CD14-positive monocyte (primary cell): ENCODE data around the gene PAWR. TPM values are rescaled to one million over a fixed set of nuclear protein-coding genes. Genes with fewer than 3 reads are reported as not detected.

ENCODE experiments used
- DNase-seq, 3 donors: peaks; one replicate each; pipeline ENCODE4 v3.0.0-alpha.2; 2011 to 2022
- H2AFZ ChIP-seq: 2 replicates; pipeline ENCODE4 v1.6.0; 2012; ENCODE audit warnings: mild to moderate bottlenecking, low read depth, low read length, inconsistent platforms; ENCODE audit not compliant: insufficient read depth, poor library complexity, severe bottlenecking
- H3K27ac ChIP-seq, 2 donors: 1 replicate in 1 of 2; 2 replicates in 1 of 2; pipeline ENCODE4 v1.5.1; 2012 to 2013; ENCODE audit warnings: low read length in 2 of 2, control low read depth in 1 of 2, inconsistent platforms in 1 of 2, low read depth in 1 of 2, mild to moderate bottlenecking in 1 of 2
- H3K27me3 ChIP-seq, 2 donors: one replicate each; pipeline versions ENCODE4 v1.6.0 to v1.6.1; 2011 to 2013; ENCODE audit warnings: low read length in 2 of 2; ENCODE audit not compliant: control insufficient read depth in 2 of 2, insufficient read depth in 2 of 2
- H3K36me3 ChIP-seq, 2 donors: replicated peaks in 1 of 2; 1 replicate in 1 of 2; 2 replicates in 1 of 2; pipeline versions ENCODE4 v1.5.1 to v1.6.1; 2012 to 2013; ENCODE audit warnings: low read length in 2 of 2, control low read depth in 1 of 2, inconsistent platforms in 1 of 2, mild to moderate bottlenecking in 1 of 2; ENCODE audit not compliant: insufficient read depth in 2 of 2, control insufficient read depth in 1 of 2
- H3K4me1 ChIP-seq, 2 donors: 1 replicate in 1 of 2; 2 replicates in 1 of 2; pipeline versions ENCODE4 v1.5.1 to v1.6.1; 2012 to 2013; ENCODE audit warnings: low read length in 2 of 2, control low read depth in 1 of 2, inconsistent platforms in 1 of 2, mild to moderate bottlenecking in 1 of 2, moderate library complexity in 1 of 2; ENCODE audit not compliant: insufficient read depth in 2 of 2, control insufficient read depth in 1 of 2
- H3K4me2 ChIP-seq: replicated peaks from 2 replicates; pipeline ENCODE3; 2012; ENCODE audit warnings: low read length, moderate library complexity, mild to moderate bottlenecking; ENCODE audit not compliant: poor library complexity, severe bottlenecking; ENCODE audit errors: extremely low read depth
- H3K4me3 ChIP-seq, 3 experiments: fragments of 200-600 bp in 1 of 3; sonication (generic) in 1 of 3; replicated peaks in 1 of 3; 1 replicate in 2 of 3; 2 replicates in 1 of 3; pipeline ENCODE4 v1.5.1; 2011 to 2013; ENCODE audit warnings: low read length in 3 of 3, mild to moderate bottlenecking in 3 of 3, control low read depth in 2 of 3, low read depth in 2 of 3, inconsistent platforms in 1 of 3, moderate library complexity in 1 of 3
- H3K79me2 ChIP-seq: 2 replicates; pipeline ENCODE4 v1.6.0; 2012; ENCODE audit warnings: mild to moderate bottlenecking, control low read depth, inconsistent platforms, low read length, moderate library complexity; ENCODE audit not compliant: insufficient read depth
- H3K9ac ChIP-seq: 2 replicates; pipeline ENCODE4 v1.6.0; 2017; ENCODE audit warnings: low read length, mild to moderate bottlenecking; ENCODE audit not compliant: insufficient read depth, poor library complexity, severe bottlenecking
- H3K9me3 ChIP-seq, 2 donors: replicated peaks in 1 of 2; 1 replicate in 1 of 2; 2 replicates in 1 of 2; pipeline versions ENCODE4 v1.5.1 to v1.6.1; 2012 to 2013; ENCODE audit warnings: low read length in 2 of 2, control low read depth in 1 of 2; ENCODE audit not compliant: control insufficient read depth in 1 of 2, insufficient read depth in 1 of 2
- H4K20me1 ChIP-seq: 2 replicates; pipeline ENCODE4 v1.6.0; 2012; ENCODE audit warnings: mild to moderate bottlenecking, low read length, control low read depth, moderate library complexity; ENCODE audit not compliant: insufficient read depth
- H3K27ac Mint-ChIP-seq, 7 donors: one replicate each; pipeline ENCODE4 v1.8.0; 2020; ENCODE audit warnings: mild to moderate bottlenecking in 7 of 7, mixed read lengths in 7 of 7, moderate library complexity in 6 of 7, inconsistent platforms in 2 of 7
- H3K27me3 Mint-ChIP-seq, 3 donors: one replicate each; pipeline ENCODE4 v1.8.0; 2021 to 2022; ENCODE audit warnings: low read depth in 3 of 3, mild to moderate bottlenecking in 3 of 3, mixed read lengths in 3 of 3, moderate library complexity in 3 of 3, inconsistent platforms in 1 of 3
- H3K36me3 Mint-ChIP-seq, 2 donors: one replicate each; pipeline ENCODE4 v1.8.0; 2020; ENCODE audit warnings: mixed read lengths in 2 of 2, inconsistent platforms in 1 of 2, mild to moderate bottlenecking in 1 of 2
- H3K4me1 Mint-ChIP-seq: one replicate; pipeline ENCODE4 v1.8.0; 2020; ENCODE audit warnings: mild to moderate bottlenecking, mixed read lengths
- H3K4me3 Mint-ChIP-seq, 2 donors: one replicate each; pipeline ENCODE4 v1.8.0; 2020; ENCODE audit warnings: mild to moderate bottlenecking in 2 of 2, mixed read lengths in 2 of 2, moderate library complexity in 1 of 2
- H3K9me3 Mint-ChIP-seq, 7 donors: one replicate each; pipeline ENCODE4 v1.8.0; 2020 to 2022; ENCODE audit warnings: mixed read lengths in 7 of 7, mild to moderate bottlenecking in 6 of 7, moderate library complexity in 6 of 7, inconsistent platforms in 2 of 7
- CTCF ChIP-seq: fragments of 200-600 bp; IDR thresholded peaks from one replicate; pipeline ENCODE4 v1.8.0; 2022; ENCODE audit warnings: antibody characterized with exemption, mild to moderate bottlenecking
- WGBS: methylation state at CpG from one replicate; pipeline ENCODE4 v1.1.5; 2013; ENCODE audit warnings: missing lambda C conversion rate; ENCODE audit not compliant: insufficient coverage; 5-methylcytosine and 5-hydroxymethylcytosine counted together
- intact Hi-C, 2 donors: fragments of 100-400 bp; cut with micrococcal nuclease; formaldehyde crosslinking; loops; one replicate each; pipeline versions ENCODE4 v1.15.0 to v1.15.1; 2023
- polyA plus RNA-seq, 3 donors: library from polyadenylated mRNA; depleted of rRNA in 1 of 3; unstranded in 2 of 3; stranded (reverse) in 1 of 3; fragments of 300-500 nt in 2 of 3; fragments of >200 nt in 1 of 3; fragmentation: Illumina TruSeq in 2 of 3; gene quantifications; 1 replicate in 2 of 3; 2 replicates in 1 of 3; pipeline ENCODE4 v1.2.3, GENCODE V29; 2012 to 2021

PAWR gene
- polyA plus RNA-seq, 3 donors, result 0.03 TPM; not detected in 1

- no peak overlapping the region for H2AFZ ChIP-seq
- intact Hi-C loops, result no loop called here
- H4K20me1 ChIP-seq, result no peaks in the 10 kb centered on the region
- no peaks in the 10 kb centered on the region for H3K27me3 ChIP-seq
- Mint-ChIP-seq H3K9me3 (peaks cover 0 to 5% (median under 1%) of the 10 kb centered on the region in 7 donors), H3K27ac (no peak overlapping the region), H3K4me3 (no peak overlapping the region), H3K36me3 (no peaks in the 10 kb centered on the region), H3K27me3 (peaks cover 0 to 3% (median under 1%) of the 10 kb centered on the region in 3 donors), H3K4me1 (no peaks in the 10 kb centered on the region)
- no peaks in the 10 kb centered on the region for H3K9me3 ChIP-seq
- no peak for DNase-seq
- no peak overlapping the region for H3K4me3 ChIP-seq
- H3K79me2 ChIP-seq, result no peaks in the 10 kb centered on the region
- H3K9ac ChIP-seq, result no peak overlapping the region
- TF ChIP-seq CTCF, result no peak
- no peaks in the 10 kb centered on the region for H3K36me3 ChIP-seq
- no peaks in the 10 kb centered on the region for H3K4me1 ChIP-seq
- no CpG with 5 or more reads among the region's 3 CpGs for WGBS
- no peak overlapping the region for H3K27ac ChIP-seq
- H3K4me2 ChIP-seq, result no peak overlapping the region
Observed at GRCh38 chr12:79537675-79538074, 153.1 kb downstream of the PAWR start.

GRCh38 chr12:79535751-79536150 lies 155.0 kb downstream of the PAWR start:
- TF ChIP-seq CTCF, result no peak
- no peak overlapping the region for H3K4me3 ChIP-seq
- no peak overlapping the region for H2AFZ ChIP-seq
- Mint-ChIP-seq H3K4me3 (no peak overlapping the region), H3K4me1 (no peaks in the 10 kb centered on the region), H3K9me3 (peaks cover 0 to 3% (median 0%) of the 10 kb centered on the region in 7 donors), H3K27me3 (peaks cover 0 to 6% (median 0%) of the 10 kb centered on the region in 3 donors), H3K36me3 (no peaks in the 10 kb centered on the region), H3K27ac (no peak overlapping the region)
- no CpG with 5 or more reads among the region's 2 CpGs for WGBS
- H3K36me3 ChIP-seq, result no peaks in the 10 kb centered on the region
- H3K4me1 ChIP-seq, result no peaks in the 10 kb centered on the region
- H3K27me3 ChIP-seq, result no peaks in the 10 kb centered on the region
- H3K9me3 ChIP-seq, result no peaks in the 10 kb centered on the region
- intact Hi-C loops, result no loop called here
- H3K79me2 ChIP-seq, result no peaks in the 10 kb centered on the region
- no peak for DNase-seq
- no peak overlapping the region for H3K4me2 ChIP-seq
- no peaks in the 10 kb centered on the region for H4K20me1 ChIP-seq
- no peak overlapping the region for H3K27ac ChIP-seq
- H3K9ac ChIP-seq, result no peak overlapping the region

Other genes with a start within 250 kb of the PAWR start
- gene PPP1R12A, start 244.1 kb upstream of the PAWR start, polyA plus RNA-seq, result 10 to 100 TPM; 26.2 to 57.2 (median 33.1) TPM